H9 (cell line): ENCODE data around the gene LPP. TPM values are rescaled to one million over a fixed set of nuclear protein-coding genes. Genes with fewer than 3 reads are reported as not detected.

Experiments used
- DNase-seq: peaks from one replicate; pipeline ENCODE4 v3.0.0-alpha.2; 2017
- H2AFZ ChIP-seq: one replicate; pipeline ENCODE4 v1.6.1; 2013; ENCODE audit warnings: mild to moderate bottlenecking, low read length, control low read depth, moderate library complexity
- H2AK5ac ChIP-seq: 2 replicates; pipeline ENCODE4 v1.6.1; 2013; ENCODE audit warnings: low read length, control low read depth, mixed read lengths; ENCODE audit not compliant: insufficient read length
- H2BK120ac ChIP-seq: one replicate; pipeline ENCODE4 v1.6.1; 2013; ENCODE audit warnings: low read depth, mild to moderate bottlenecking, low read length, control low read depth, inconsistent platforms; ENCODE audit not compliant: poor library complexity, severe bottlenecking
- H2BK12ac ChIP-seq: 2 replicates; pipeline ENCODE4 v1.6.1; 2013; ENCODE audit warnings: low read length, control low read depth, mixed read lengths, low read depth; ENCODE audit not compliant: insufficient read length
- H2BK15ac ChIP-seq: 2 replicates; pipeline ENCODE4 v1.6.1; 2013; ENCODE audit warnings: low read depth, low read length, control low read depth
- H2BK20ac ChIP-seq: one replicate; pipeline ENCODE4 v1.6.1; 2013; ENCODE audit warnings: low read depth, mild to moderate bottlenecking, low read length, control low read depth, inconsistent platforms; ENCODE audit not compliant: poor library complexity, severe bottlenecking
- H2BK5ac ChIP-seq: 2 replicates; pipeline ENCODE4 v1.6.1; 2013; ENCODE audit warnings: low read length, control low read depth, mixed read lengths; ENCODE audit not compliant: insufficient read length
- H3K14ac ChIP-seq: 2 replicates; pipeline ENCODE4 v1.6.1; 2013; ENCODE audit warnings: low read length, control low read depth; ENCODE audit not compliant: insufficient read depth
- H3K18ac ChIP-seq: 2 replicates; pipeline ENCODE4 v1.6.1; 2013; ENCODE audit warnings: low read depth, mild to moderate bottlenecking, mixed read lengths, low read length, control low read depth; ENCODE audit not compliant: insufficient read length
- H3K23ac ChIP-seq: 2 replicates; pipeline ENCODE4 v1.6.1; 2013; ENCODE audit warnings: low read length, control low read depth, mixed read lengths, low read depth; ENCODE audit not compliant: insufficient read length
- H3K23me2 ChIP-seq: 2 replicates; pipeline ENCODE4 v1.6.1; 2013; ENCODE audit warnings: low read depth, mild to moderate bottlenecking, mixed read lengths, low read length, control low read depth; ENCODE audit not compliant: insufficient read length, poor library complexity, severe bottlenecking
- H3K27ac ChIP-seq: 2 replicates; pipeline ENCODE4 v1.5.1; 2013; ENCODE audit warnings: low read length, control low read depth, mixed read lengths, low read depth; ENCODE audit not compliant: insufficient read length
- H3K27me3 ChIP-seq: 2 replicates; pipeline ENCODE4 v1.6.1; 2013; ENCODE audit warnings: low read length, control low read depth, inconsistent platforms; ENCODE audit not compliant: insufficient read depth
- H3K4ac ChIP-seq: 2 replicates; pipeline ENCODE4 v1.6.1; 2013; ENCODE audit warnings: low read depth, mild to moderate bottlenecking, control low read depth, inconsistent platforms, low read length, moderate library complexity
- H3K4me1 ChIP-seq: 2 replicates; pipeline ENCODE4 v1.6.1; 2013; ENCODE audit warnings: low read length, control low read depth, inconsistent platforms; ENCODE audit not compliant: insufficient read depth
- H3K4me2 ChIP-seq: 2 replicates; pipeline ENCODE4 v1.6.1; 2013; ENCODE audit warnings: low read length, control low read depth, mixed read lengths; ENCODE audit not compliant: insufficient read length, insufficient read depth
- H3K56ac ChIP-seq: 2 replicates; pipeline ENCODE4 v1.6.1; 2013; ENCODE audit warnings: low read depth, mild to moderate bottlenecking, mixed read lengths, low read length, control low read depth; ENCODE audit not compliant: insufficient read length
- H3K79me1 ChIP-seq: 2 replicates; pipeline ENCODE4 v1.6.1; 2013; ENCODE audit warnings: low read depth, mild to moderate bottlenecking, moderate library complexity, low read length, control low read depth, inconsistent platforms; ENCODE audit not compliant: insufficient read depth, poor library complexity, severe bottlenecking
- H3K79me2 ChIP-seq: 2 replicates; pipeline ENCODE4 v1.6.1; 2013; ENCODE audit warnings: low read length, control low read depth, inconsistent platforms; ENCODE audit not compliant: insufficient read depth
- H3K9ac ChIP-seq: 2 replicates; pipeline ENCODE4 v1.6.1; 2013; ENCODE audit warnings: low read length, control low read depth, mixed read lengths; ENCODE audit not compliant: insufficient read length; ENCODE audit errors: extremely low read depth
- H3K9me3 ChIP-seq: one replicate; pipeline ENCODE4 v1.6.1; 2013; ENCODE audit warnings: low read depth, low read length, inconsistent platforms; ENCODE audit not compliant: control insufficient read depth
- H3T11ph ChIP-seq: one replicate; pipeline ENCODE4 v1.6.1; 2013; ENCODE audit warnings: mild to moderate bottlenecking, low read length, control low read depth, inconsistent platforms
- H4K20me1 ChIP-seq: one replicate; pipeline ENCODE4 v1.6.1; 2013; ENCODE audit not compliant: control insufficient read depth, insufficient read length, insufficient read depth
- H4K5ac ChIP-seq: 2 replicates; pipeline ENCODE4 v1.6.1; 2013; ENCODE audit warnings: low read depth, mild to moderate bottlenecking, mixed read lengths, low read length, control low read depth; ENCODE audit not compliant: insufficient read length
- H4K8ac ChIP-seq: replicated peaks from 2 replicates; pipeline ENCODE4 v1.6.1; 2013; ENCODE audit warnings: low read length, control low read depth, mixed read lengths, low read depth; ENCODE audit not compliant: insufficient read length
- H4K91ac ChIP-seq: 2 replicates; pipeline ENCODE4 v1.6.1; 2013; ENCODE audit warnings: low read depth, mild to moderate bottlenecking, moderate library complexity, mixed read lengths, low read length, control low read depth; ENCODE audit not compliant: insufficient read length
- H3K27ac Mint-ChIP-seq, 3 experiments: 2 replicates in 2 of 3; 3 replicates in 1 of 3; pipeline ENCODE4 v1.8.0; 2020 to 2021; ENCODE audit warnings: mixed read lengths in 3 of 3, mild to moderate bottlenecking in 1 of 3, moderate library complexity in 1 of 3
- H3K27me3 Mint-ChIP-seq: 2 replicates; pipeline ENCODE4 v1.8.0; 2021; ENCODE audit warnings: low read depth, mild to moderate bottlenecking, moderate library complexity, mixed read lengths
- H3K36me3 Mint-ChIP-seq, 3 experiments: 2 replicates in 2 of 3; 3 replicates in 1 of 3; pipeline ENCODE4 v1.8.0; 2020 to 2021; ENCODE audit warnings: low read depth in 3 of 3, mixed read lengths in 3 of 3; ENCODE audit not compliant: insufficient read depth in 1 of 3
- H3K4me1 Mint-ChIP-seq, 2 experiments: 2 replicates each; pipeline ENCODE4 v1.8.0; 2020; ENCODE audit warnings: mixed read lengths in 2 of 2
- H3K4me3 Mint-ChIP-seq, 2 experiments: 2 replicates in 1 of 2; 3 replicates in 1 of 2; pipeline ENCODE4 v1.8.0; 2020 to 2021; ENCODE audit warnings: mild to moderate bottlenecking in 2 of 2, mixed read lengths in 2 of 2, moderate library complexity in 1 of 2
- H3K9me3 Mint-ChIP-seq, 2 experiments: 2 replicates in 1 of 2; 3 replicates in 1 of 2; pipeline ENCODE4 v1.8.0; 2020; ENCODE audit warnings: mild to moderate bottlenecking in 2 of 2, mixed read lengths in 2 of 2, moderate library complexity in 1 of 2
- CTCF ChIP-seq: fragments of 200-600 bp; sonication (generic); conservative IDR thresholded peaks from 3 replicates; pipeline ENCODE4 v1.8.0; 2021; ENCODE audit warnings: antibody characterized with exemption, mild to moderate bottlenecking
- WGBS: extraction: QIAGEN DNeasy Blood & Tissue Kit; methylation state at CpG from one replicate; pipeline ENCODE4 v1.1.7; 2013; ENCODE audit warnings: missing lambda C conversion rate, low lambda C conversion rate, mixed read lengths; ENCODE audit not compliant: insufficient read length; ENCODE audit errors: extremely low coverage; 5-methylcytosine and 5-hydroxymethylcytosine counted together
- total RNA-seq: library from RNA; stranded (reverse); gene quantifications from 2 replicates; pipeline ENCODE4 v1.2.1, GENCODE V29; 2021

LPP gene
- total RNA-seq, 1 experiment from 2014 or later = 64.6 TPM

DNA sequence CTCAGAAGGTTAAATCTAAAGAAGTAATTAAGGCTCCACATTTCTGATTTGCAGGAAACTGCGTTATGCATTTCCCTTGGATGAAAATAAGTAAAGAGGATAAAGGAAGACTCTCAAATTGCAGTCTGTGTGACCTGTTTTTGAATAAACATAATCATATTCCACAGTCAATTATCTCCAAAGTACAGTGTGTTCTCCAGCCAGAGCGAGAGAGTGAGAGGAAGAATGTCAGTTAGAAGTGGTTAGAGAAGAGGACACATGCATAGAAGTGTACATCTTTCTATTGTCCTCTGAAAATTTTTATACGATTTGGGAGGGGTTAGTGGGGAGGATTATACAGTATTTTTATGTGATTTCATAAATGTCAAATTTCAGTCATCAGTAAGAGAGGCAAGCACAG is 487.1 kb downstream of the LPP start:
- Histone ChIP-seq H4K20me1 (no peaks in the 10 kb centered on the region), H2BK15ac (no peak overlapping the region), H3K27ac (no peak overlapping the region), H3K4me1 (no peaks in the 10 kb centered on the region), H4K91ac (no peak overlapping the region), H4K8ac (no peak overlapping the region), H3K23me2 (no peaks in the 10 kb centered on the region), H3K79me2 (no peaks in the 10 kb centered on the region), H3K9ac (no peak overlapping the region), H2BK20ac (no peak overlapping the region), H3K9me3 (no peaks in the 10 kb centered on the region), H2BK120ac (no peak overlapping the region), H2BK12ac (no peak overlapping the region), H4K5ac (no peak overlapping the region), H3K18ac (no peak overlapping the region), H3K23ac (no peak overlapping the region), H3K4ac (no peak overlapping the region), H3T11ph (no peak overlapping the region), H3K4me2 (no peak overlapping the region), H3K27me3 (no peaks in the 10 kb centered on the region), H2AFZ (no peak overlapping the region), H2BK5ac (no peak overlapping the region), H3K79me1 (no peaks in the 10 kb centered on the region), H3K14ac (no peak overlapping the region), H3K56ac (no peak overlapping the region), H2AK5ac (no peak overlapping the region)
- no peak for TF ChIP-seq CTCF
- no peak overlapping the region for H3K27ac Mint-ChIP-seq
- peaks cover 0 to under 1% of the 10 kb centered on the region in 2 experiments; a peak in 1 of 4 replicates for H3K4me1 Mint-ChIP-seq
- no peak overlapping the region for H3K4me3 Mint-ChIP-seq
- DNase-seq = no peak
- H3K9me3 Mint-ChIP-seq = peaks cover 4 to 7% of the 10 kb centered on the region in 2 experiments; a peak in 4 of 5 replicates
- peaks cover 0 to 5% (median 3%) of the 10 kb centered on the region in 3 experiments; a peak in 4 of 7 replicates for H3K36me3 Mint-ChIP-seq
- H3K27me3 Mint-ChIP-seq = no peaks in the 10 kb centered on the region
- WGBS = no CpG with 5 or more reads among the region's 3 CpGs
